Progenitor cell of endocrine pancreas (in vitro differentiated cells): ENCODE results near the gene DNAJC5G. TPM values are rescaled to one million over a fixed set of nuclear protein-coding genes. Genes with fewer than 3 reads are reported as not detected.
"Not testable (repeated sequence)": the region's sequence is repeated elsewhere in the genome, so short reads cannot be mapped to it uniquely, and the experiment has no call there.

ENCODE experiments used
- DNase-seq: peaks from one replicate; pipeline ENCODE4 v3.0.0; 2021; ENCODE audit warnings: low spot score; ENCODE audit not compliant: unreplicated experiment
- H3K27ac Mint-ChIP-seq: 2 replicates; pipeline ENCODE4 v1.8.0; 2021; ENCODE audit warnings: mild to moderate bottlenecking, moderate library complexity, mixed read lengths
- H3K27me3 Mint-ChIP-seq: 2 replicates; pipeline ENCODE4 v1.8.0; 2021; ENCODE audit warnings: mixed read lengths
- H3K36me3 Mint-ChIP-seq: 2 replicates; pipeline ENCODE4 v1.8.0; 2022; ENCODE audit warnings: mixed read lengths; ENCODE audit not compliant: insufficient read depth
- H3K4me1 Mint-ChIP-seq: 2 replicates; pipeline ENCODE4 v1.8.0; 2021; ENCODE audit warnings: low read depth, mixed read lengths
- H3K4me3 Mint-ChIP-seq: 2 replicates; pipeline ENCODE4 v1.8.0; 2021; ENCODE audit warnings: low read depth, mild to moderate bottlenecking, moderate library complexity, mixed read lengths
- H3K9me3 Mint-ChIP-seq: 2 replicates; pipeline ENCODE4 v1.8.0; 2021; ENCODE audit warnings: low read depth, mixed read lengths
- total RNA-seq: library from RNA; stranded (reverse); gene quantifications from 2 replicates; pipeline ENCODE4 v1.2.1, GENCODE V29; 2021
- TF ChIP-seq, protein P1 (sequence below): fragments of 200-600 bp; sonication (generic); IDR thresholded peaks from one replicate; pipeline ENCODE4 v1.5.0; 2021; ENCODE audit warnings: antibody characterized with exemption, mild to moderate bottlenecking; ENCODE audit not compliant: unreplicated experiment

DNAJC5G gene
- total RNA-seq, 1 donor from 2014 or later, result not detected

DNA sequence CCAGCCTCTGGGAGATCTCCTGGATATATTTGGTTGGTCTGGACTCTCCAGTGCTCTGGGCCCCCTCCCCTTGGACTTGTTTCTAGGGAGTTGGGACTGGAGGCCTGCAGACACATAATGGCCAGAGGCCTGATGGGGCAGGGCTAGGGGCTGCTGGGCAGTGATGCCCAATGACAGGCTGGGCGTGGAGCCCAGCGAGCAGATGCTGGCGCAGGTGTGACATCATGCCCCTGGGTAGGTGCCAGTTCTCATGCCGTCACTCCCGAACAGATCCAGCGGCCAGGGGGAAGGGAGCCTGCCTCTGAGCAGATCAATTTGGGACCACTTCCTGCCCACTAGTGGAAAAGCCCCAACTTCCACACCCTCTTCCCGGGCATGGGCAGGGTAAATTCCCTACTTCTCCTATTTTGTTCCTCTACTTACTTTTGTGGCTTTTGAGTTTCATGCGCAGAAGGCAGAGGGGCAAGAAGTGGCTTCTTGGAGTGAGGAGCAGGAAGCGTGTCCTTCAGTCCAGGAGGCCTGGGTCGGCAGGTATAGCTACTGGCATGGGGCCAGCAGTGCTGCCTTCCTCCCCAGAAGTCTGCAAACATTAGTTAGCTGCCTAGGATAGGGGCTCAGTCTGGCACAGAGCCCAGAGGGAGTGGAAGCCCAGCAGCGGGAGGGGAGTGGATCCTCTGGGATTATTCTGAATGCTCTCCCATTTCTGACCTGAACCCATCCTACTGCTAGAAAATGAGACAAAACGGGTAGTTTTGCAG is 41.6 kb downstream of the DNAJC5G start:
- Mint-ChIP-seq H3K4me1 (no peaks in the 10 kb centered on the region), H3K9me3 (no peaks in the 10 kb centered on the region), H3K4me3 (no peak overlapping the region), H3K27me3 (no peaks in the 10 kb centered on the region), H3K36me3 (no peaks in the 10 kb centered on the region), H3K27ac (no peak overlapping the region)
- no peak for DNase-seq
- TF ChIP-seq, protein P1, sequence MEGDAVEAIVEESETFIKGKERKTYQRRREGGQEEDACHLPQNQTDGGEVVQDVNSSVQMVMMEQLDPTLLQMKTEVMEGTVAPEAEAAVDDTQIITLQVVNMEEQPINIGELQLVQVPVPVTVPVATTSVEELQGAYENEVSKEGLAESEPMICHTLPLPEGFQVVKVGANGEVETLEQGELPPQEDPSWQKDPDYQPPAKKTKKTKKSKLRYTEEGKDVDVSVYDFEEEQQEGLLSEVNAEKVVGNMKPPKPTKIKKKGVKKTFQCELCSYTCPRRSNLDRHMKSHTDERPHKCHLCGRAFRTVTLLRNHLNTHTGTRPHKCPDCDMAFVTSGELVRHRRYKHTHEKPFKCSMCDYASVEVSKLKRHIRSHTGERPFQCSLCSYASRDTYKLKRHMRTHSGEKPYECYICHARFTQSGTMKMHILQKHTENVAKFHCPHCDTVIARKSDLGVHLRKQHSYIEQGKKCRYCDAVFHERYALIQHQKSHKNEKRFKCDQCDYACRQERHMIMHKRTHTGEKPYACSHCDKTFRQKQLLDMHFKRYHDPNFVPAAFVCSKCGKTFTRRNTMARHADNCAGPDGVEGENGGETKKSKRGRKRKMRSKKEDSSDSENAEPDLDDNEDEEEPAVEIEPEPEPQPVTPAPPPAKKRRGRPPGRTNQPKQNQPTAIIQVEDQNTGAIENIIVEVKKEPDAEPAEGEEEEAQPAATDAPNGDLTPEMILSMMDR, result no peak

DNA sequence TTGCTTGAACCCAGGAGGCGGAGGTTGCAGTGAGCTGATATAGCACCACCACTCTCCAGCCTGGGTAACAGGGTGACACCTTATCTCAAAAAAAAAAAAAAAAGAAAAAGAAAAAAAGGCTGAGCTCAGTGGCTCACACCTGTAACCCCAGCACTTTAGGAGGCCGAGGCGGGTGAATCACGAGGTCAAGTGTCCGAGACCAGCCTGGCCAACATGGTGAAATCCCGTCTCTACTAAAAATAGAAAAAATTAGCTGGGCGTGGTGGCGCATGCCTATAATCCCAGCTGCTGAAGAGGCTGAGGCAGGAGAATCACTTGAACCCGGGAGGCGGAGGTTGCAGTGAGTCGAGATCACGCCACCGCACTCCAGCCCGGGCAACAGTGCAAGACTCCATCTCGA is 44.6 kb downstream of the DNAJC5G start:
- H3K27me3 Mint-ChIP-seq, DNase-seq, H3K36me3 Mint-ChIP-seq, H3K4me3 Mint-ChIP-seq, H3K9me3 Mint-ChIP-seq, H3K27ac Mint-ChIP-seq: not testable (repeated sequence)
- peaks cover 11% of the 10 kb centered on the region for H3K4me1 Mint-ChIP-seq

DNA sequence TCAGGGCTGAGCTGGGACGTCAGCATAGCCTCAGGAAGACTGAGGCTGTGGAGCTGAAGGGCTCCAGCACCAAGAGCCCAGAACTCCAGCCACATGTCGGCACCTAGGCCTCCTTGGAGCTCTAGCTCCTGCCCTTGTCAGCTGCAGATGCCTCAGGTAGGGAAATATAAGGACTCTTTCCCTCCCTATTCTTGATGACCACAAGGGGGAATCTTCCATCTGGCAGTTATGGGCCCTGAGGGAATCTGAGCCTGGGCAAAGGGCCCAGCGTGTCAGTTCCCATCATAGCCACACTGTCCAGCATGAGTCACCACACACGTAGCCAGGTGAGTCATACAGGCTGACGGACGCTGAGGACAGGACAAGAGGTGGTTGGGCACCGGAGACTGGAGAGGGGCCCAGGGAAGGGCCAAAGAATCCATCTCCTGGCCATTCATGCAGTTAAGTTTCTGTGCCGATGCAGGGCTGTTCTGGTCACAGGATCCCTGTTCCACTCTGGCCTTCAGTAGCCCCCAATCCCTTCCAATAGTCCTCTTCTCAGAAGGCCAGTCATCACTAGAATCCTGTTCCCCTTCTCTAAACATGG is 45.8 kb downstream of the DNAJC5G start:
- TF ChIP-seq, protein P1, result peak; percentile 26
- no peaks in the 10 kb centered on the region for H3K9me3 Mint-ChIP-seq
- H3K27me3 Mint-ChIP-seq, result no peaks in the 10 kb centered on the region
- H3K36me3 Mint-ChIP-seq, result peaks cover 3% of the 10 kb centered on the region
- peak overlapping the region; percentile 52 for H3K4me3 Mint-ChIP-seq
- peaks cover 11% of the 10 kb centered on the region for H3K4me1 Mint-ChIP-seq
- H3K27ac Mint-ChIP-seq, result peak overlapping the region; percentile 51
- DNase-seq, result no peak

DNA sequence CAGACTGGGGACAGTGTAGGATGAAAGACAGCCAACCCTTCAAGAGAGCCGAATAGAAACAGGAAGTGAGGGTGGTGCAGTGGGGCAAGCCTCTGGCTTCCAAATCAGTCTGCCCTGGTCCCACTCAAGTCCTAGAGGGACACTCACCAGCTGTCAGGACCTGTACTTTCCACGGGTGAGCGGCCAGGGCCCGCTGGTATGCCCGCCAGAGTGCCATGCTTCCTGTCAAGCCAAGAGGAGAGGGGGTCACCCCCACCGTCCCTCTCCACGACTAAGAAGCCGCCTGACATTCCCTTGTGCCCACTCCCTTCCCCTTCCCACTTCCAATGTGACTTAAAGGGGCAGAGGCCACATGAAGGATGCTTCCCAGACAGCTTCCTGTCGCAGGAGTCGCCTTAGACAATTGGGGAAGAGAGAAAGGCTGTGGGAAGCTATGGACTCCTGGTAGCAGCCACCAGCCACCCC is 47.1 kb downstream of the DNAJC5G start:
- H3K4me1 Mint-ChIP-seq, result peaks cover 11% of the 10 kb centered on the region
- H3K9me3 Mint-ChIP-seq, result no peaks in the 10 kb centered on the region
- H3K4me3 Mint-ChIP-seq, result peak overlapping the region; percentile 89
- H3K27ac Mint-ChIP-seq, result peak overlapping the region; percentile 99
- TF ChIP-seq, protein P1, result no peak
- H3K36me3 Mint-ChIP-seq, result peaks cover 13% of the 10 kb centered on the region
- DNase-seq, result no peak
- H3K27me3 Mint-ChIP-seq, result no peaks in the 10 kb centered on the region

DNA sequence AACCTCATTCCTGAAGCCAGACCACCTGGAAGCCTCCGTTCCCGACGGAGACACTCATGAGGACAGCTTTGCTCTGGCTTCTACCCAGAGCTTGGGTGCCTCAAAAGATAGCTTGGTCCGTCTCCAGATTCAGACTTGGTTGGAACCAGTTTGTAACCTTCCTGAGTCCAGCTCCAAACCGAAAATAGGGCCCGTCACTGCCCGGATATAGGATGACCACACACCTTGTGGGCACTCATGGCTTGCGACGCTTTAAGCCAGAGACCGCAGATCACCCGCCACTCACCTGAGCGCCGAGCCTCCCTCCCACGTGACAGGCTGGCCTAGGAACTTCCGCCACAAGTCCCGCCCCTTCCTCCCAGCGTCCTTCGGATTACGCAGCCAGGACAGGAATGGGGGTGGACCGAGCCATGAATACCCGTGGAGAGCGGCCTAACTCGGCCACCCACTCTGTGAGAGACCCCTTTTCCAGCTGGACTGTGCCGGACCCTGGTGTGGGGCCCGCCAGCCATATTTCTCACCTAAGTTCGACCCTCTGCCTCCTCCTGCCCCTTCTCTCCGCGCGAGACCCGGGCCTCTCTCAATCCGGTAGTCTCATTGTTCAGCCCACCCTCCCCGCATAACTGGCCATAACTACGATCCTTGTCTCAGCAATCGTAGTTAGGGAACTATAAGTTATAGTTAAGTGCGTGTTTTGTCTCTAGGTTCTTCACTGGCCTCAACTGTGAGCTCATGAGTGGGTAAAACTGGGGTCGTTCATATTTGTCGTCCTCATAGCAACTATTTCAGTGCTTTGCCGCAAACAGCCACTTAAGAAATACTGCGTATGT is 47.7 kb downstream of the DNAJC5G start, which contains the start of gene MPV17:
Gene MPV17 (minus strand): TSS at position 332 of the 830 bp plus-strand sequence. CDS start 580 bp downstream, outside the sequence.
- Mint-ChIP-seq H3K9me3 (no peaks in the 10 kb centered on the region), H3K4me1 (peaks cover 11% of the 10 kb centered on the region)

More for the DNA sequence above, 47.7 kb downstream of the DNAJC5G start, which contains the start of gene MPV17:
- Mint-ChIP-seq H3K4me3 (peak within 1 kb of the TSS; percentile 89), H3K27me3 (no peaks in the 10 kb centered on the region), H3K36me3 (peaks cover 15% of the 10 kb centered on the region), H3K27ac (peak within 1 kb of the TSS; percentile 99)
- TF ChIP-seq, protein P1, result no peak
- DNase-seq, result peak; percentile 80
